Measurements from ENCODE around the gene GFOD1. TPM values are rescaled to one million over a fixed set of nuclear protein-coding genes. Genes with fewer than 3 reads are reported as not detected.

Gene GFOD1
- total and polyA plus RNA-seq, 2 of the 4 experiments (the other 2 are of a cell fraction): 1.8 to 3.4 TPM

- H3K4me2 ChIP-seq (ENCODE audit: low read depth, low read length): no peak overlapping the region
- peaks cover under 1% of the 10 kb centered on the region; the same call in 1 of the 2 replicates for H3K9me3 ChIP-seq (ENCODE audit: control insufficient read depth, insufficient read depth, low read length)
- H2BK5ac ChIP-seq (ENCODE audit: low read depth, low read length, poor library complexity, severe bottlenecking): no peak overlapping the region
- H4K8ac ChIP-seq (ENCODE audit: low read depth in 2 of 2, low read length in 2 of 2): no peak overlapping the region
- H3K9me1 ChIP-seq (ENCODE audit: insufficient read depth, low read length): no peaks in the 10 kb centered on the region
- intact Hi-C loops (cut with micrococcal nuclease) (no loop called here), dilution Hi-C loops (cut with HindIII; ENCODE audit: low sequenced_read_pairs, unreplicated experiment) (no loop called here), in situ Hi-C loops (cut with MboI; ENCODE audit: low sequenced_read_pairs) (no loop called here)
- H3K14ac ChIP-seq (replicated peaks; ENCODE audit: low read depth, low read length): no peak overlapping the region
- no peak for DNase-seq
- H3K36me3 ChIP-seq (ENCODE audit: control insufficient read depth, insufficient read depth, low read length): no peaks in the 10 kb centered on the region
- H4K5ac ChIP-seq (ENCODE audit: low read depth, low read length): no peak overlapping the region
- ATAC-seq (ENCODE audit: low read depth): no peak
- H3K56ac ChIP-seq (ENCODE audit: extremely low read depth, insufficient read depth, low read length): no peak overlapping the region
- no peak overlapping the region for H3K9ac ChIP-seq (ENCODE audit: low read depth, low read length)
- no peak overlapping the region for H2AK5ac ChIP-seq (ENCODE audit: low read depth, low read length)
- no peaks in the 10 kb centered on the region; the same call in 1 of the 2 replicates for H3K4me1 ChIP-seq (ENCODE audit: control insufficient read depth, insufficient read depth, low read length)
- no CpG with 5 or more reads among the region's 3 CpGs for WGBS, 2 experiments (ENCODE audit: extremely low coverage in 2 of 2, insufficient read length in 1 of 2)
- H2BK120ac ChIP-seq (ENCODE audit: low read depth, low read length): no peak overlapping the region
- H3K18ac ChIP-seq (ENCODE audit: low read depth, low read length): no peak overlapping the region
- H2BK20ac ChIP-seq (ENCODE audit: low read depth, low read length): no peak overlapping the region
- TF ChIP-seq, protein P1, sequence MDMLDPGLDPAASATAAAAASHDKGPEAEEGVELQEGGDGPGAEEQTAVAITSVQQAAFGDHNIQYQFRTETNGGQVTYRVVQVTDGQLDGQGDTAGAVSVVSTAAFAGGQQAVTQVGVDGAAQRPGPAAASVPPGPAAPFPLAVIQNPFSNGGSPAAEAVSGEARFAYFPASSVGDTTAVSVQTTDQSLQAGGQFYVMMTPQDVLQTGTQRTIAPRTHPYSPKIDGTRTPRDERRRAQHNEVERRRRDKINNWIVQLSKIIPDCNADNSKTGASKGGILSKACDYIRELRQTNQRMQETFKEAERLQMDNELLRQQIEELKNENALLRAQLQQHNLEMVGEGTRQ (IDR thresholded peaks at IDR 0.05; ENCODE audit: low read depth, low read length): no peak
- no peak for TF ChIP-seq MAFK (IDR thresholded peaks at IDR 0.05; ENCODE audit: low read depth, low read length)
- TF ChIP-seq SMC3 (IDR thresholded peaks at IDR 0.05; ENCODE audit: low read depth, low read length): no peak
- TF ChIP-seq MXI1 (IDR thresholded peaks at IDR 0.05; ENCODE audit: borderline replicate concordance, low read depth, low read length): no peak
- no peak for TF ChIP-seq NFE2L2 (IDR thresholded peaks at IDR 0.05; ENCODE audit: low read depth, low read length)
- no peak overlapping the region for H3K27ac ChIP-seq (ENCODE audit: insufficient read depth, low read length)
- H2AK9ac ChIP-seq (replicated peaks; ENCODE audit: low read depth, low read length, poor library complexity): no peak overlapping the region
- H2AFZ ChIP-seq (replicated peaks; ENCODE audit: low read length, poor library complexity): no peak overlapping the region
- H3K23ac ChIP-seq (ENCODE audit: low read depth, low read length): no peak overlapping the region
- BruUV-seq (replicated peaks): no TSS peak
- no peak overlapping the region for H3K4ac ChIP-seq (ENCODE audit: low read depth, low read length)
- no peak overlapping the region for H4K91ac ChIP-seq (ENCODE audit: insufficient read depth, low read depth, low read length)
- H3K27me3 ChIP-seq (ENCODE audit: control insufficient read depth, insufficient read depth, low read length): no peaks in the 10 kb centered on the region; the same call in 1 of the 2 replicates
- H3K79me1 ChIP-seq (ENCODE audit: low read depth in 1 of 2, low read length in 2 of 2): no peaks in the 10 kb centered on the region
- no peak overlapping the region for H2BK15ac ChIP-seq (ENCODE audit: low read depth, low read length)
- POLR2A ChIA-PET (ENCODE audit: unreplicated experiment): no interaction called here
- H4K20me1 ChIP-seq (ENCODE audit: insufficient read depth, low read length): no peaks in the 10 kb centered on the region
- CTCF ChIA-PET: no interaction called here
- no peak overlapping the region for H3K4me3 ChIP-seq (ENCODE audit: insufficient read depth, low read depth, low read length)
Observed at GRCh38 chr6:13507306-13507860, 20.0 kb upstream of the GFOD1 start.
